Measurements from ENCODE around the gene MYBBP1A.

- no peak for TF ChIP-seq EZH2 (IDR thresholded peaks at IDR 0.05; ENCODE audit: insufficient read depth, poor library complexity, severe bottlenecking)
- no peak for TF ChIP-seq EZH2phosphoT487 (IDR thresholded peaks at IDR 0.05; ENCODE audit: insufficient read depth, low read depth)
Measured at GRCh38 chr17:4554441-4554996, 665 bp downstream of the MYBBP1A start.

Data from GM23248 (cell line).